KMS-11 (cell line): ENCODE data around the gene KCP.

Experiments used
- H2AFZ ChIP-seq: fragments of 200-600 bp; sonication (generic); 2 replicates; pipeline ENCODE4 v1.6.1; 2016; ENCODE audit warnings: antibody characterized with exemption, mixed run types, low read depth
- H3K27ac ChIP-seq: fragments of 200-600 bp; sonication (generic); 2 replicates; pipeline ENCODE4 v1.6.1; 2016; ENCODE audit warnings: mild to moderate bottlenecking, mixed run types
- H3K27me3 ChIP-seq: fragments of 200-600 bp; sonication (generic); 2 replicates; pipeline ENCODE4 v1.6.1; 2017; ENCODE audit warnings: mild to moderate bottlenecking, low read depth, mixed run types, moderate library complexity; ENCODE audit not compliant: insufficient read depth
- H3K36me3 ChIP-seq: fragments of 200-600 bp; sonication (generic); 2 replicates; pipeline ENCODE4 v1.6.1; 2017; ENCODE audit warnings: mild to moderate bottlenecking, mixed run types; ENCODE audit not compliant: insufficient read depth
- H3K4me1 ChIP-seq: fragments of 200-600 bp; sonication (generic); 2 replicates; pipeline ENCODE4 v1.6.1; 2016; ENCODE audit warnings: mild to moderate bottlenecking, low read depth, mixed run types; ENCODE audit not compliant: poor library complexity, severe bottlenecking
- H3K4me2 ChIP-seq: fragments of 200-600 bp; sonication (generic); 2 replicates; pipeline ENCODE4 v1.7.0; 2016; ENCODE audit warnings: mild to moderate bottlenecking, mixed run types
- H3K4me3 ChIP-seq: fragments of 200-600 bp; sonication (generic); IDR thresholded peaks from 2 replicates; pipeline ENCODE4 v1.6.1; 2017; ENCODE audit warnings: low read depth, low read length, mixed read lengths; ENCODE audit not compliant: insufficient read depth
- H3K79me2 ChIP-seq: fragments of 200-600 bp; sonication (generic); 2 replicates; pipeline ENCODE4 v1.6.1; 2016; ENCODE audit warnings: low read depth, mixed run types; ENCODE audit not compliant: insufficient read depth
- H3K9ac ChIP-seq: fragments of 200-600 bp; sonication (generic); 2 replicates; pipeline ENCODE4 v1.6.1; 2016; ENCODE audit warnings: mild to moderate bottlenecking, mixed run types
- H4K20me1 ChIP-seq: fragments of 200-600 bp; sonication (generic); 2 replicates; pipeline ENCODE4 v1.6.1; 2016; ENCODE audit warnings: mild to moderate bottlenecking, mixed run types; ENCODE audit not compliant: insufficient read depth
- TF ChIP-seq, protein P1 (sequence below): fragments of 200-600 bp; sonication (generic); conservative IDR thresholded peaks from 2 replicates; pipeline ENCODE4 v1.6.1; 2017; ENCODE audit warnings: low read depth, mild to moderate bottlenecking, antibody characterized with exemption, low read length, moderate library complexity, mixed read lengths

The KCP gene

DNA sequence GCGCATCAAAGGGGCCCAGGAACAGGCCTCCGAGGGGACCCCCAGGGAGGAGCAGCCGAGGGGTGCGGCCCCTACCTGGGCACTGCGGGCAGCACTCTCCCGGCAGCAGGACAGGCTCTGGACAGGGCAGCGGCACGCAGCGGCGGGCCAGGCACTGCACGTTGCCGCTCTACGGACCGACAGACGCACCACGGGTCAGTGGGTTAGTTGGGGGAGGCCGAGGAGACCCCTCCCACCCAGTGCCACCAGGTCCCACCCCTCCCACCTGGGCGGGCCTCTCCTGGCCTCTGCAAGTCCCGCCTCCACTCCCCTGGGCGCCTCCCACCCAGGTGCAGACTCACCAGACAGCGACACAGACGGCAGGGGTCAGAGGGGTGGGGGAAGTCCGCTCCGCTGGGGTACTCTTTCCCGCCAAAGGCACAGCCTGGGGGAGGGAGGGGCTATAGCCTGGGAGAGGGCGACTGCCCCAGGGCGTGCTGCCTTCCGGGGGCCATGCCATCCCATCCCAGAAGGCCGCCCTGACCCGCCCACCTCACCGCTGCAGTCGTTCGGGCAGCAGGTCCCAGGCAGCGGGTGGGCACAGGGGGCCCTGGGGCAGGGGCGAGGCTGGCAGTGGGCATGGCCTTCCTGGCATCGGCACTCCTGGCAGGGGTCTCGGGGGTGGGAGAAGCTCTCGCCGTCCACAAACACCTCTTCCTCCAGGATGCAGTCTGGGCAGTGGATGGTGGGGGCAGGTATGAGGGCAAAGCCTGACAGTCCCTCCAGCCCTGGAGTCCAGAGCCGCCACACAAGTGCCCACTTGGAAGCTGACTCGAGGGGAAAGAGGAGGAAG lies 19.2 kb downstream of the KCP start:
- no peaks in the 10 kb centered on the region for H3K79me2 ChIP-seq
- H3K27me3 ChIP-seq = peaks cover 19% of the 10 kb centered on the region; the same call in 1 of the 2 replicates
- H4K20me1 ChIP-seq = no peaks in the 10 kb centered on the region
- no peak overlapping the region for H3K27ac ChIP-seq
- H3K4me3 ChIP-seq = no peak overlapping the region
- no peak overlapping the region for H3K9ac ChIP-seq
- H3K4me2 ChIP-seq = no peak overlapping the region
- H3K36me3 ChIP-seq = no peaks in the 10 kb centered on the region
- H2AFZ ChIP-seq = no peak overlapping the region
- H3K4me1 ChIP-seq = no peaks in the 10 kb centered on the region
- TF ChIP-seq, protein P1, sequence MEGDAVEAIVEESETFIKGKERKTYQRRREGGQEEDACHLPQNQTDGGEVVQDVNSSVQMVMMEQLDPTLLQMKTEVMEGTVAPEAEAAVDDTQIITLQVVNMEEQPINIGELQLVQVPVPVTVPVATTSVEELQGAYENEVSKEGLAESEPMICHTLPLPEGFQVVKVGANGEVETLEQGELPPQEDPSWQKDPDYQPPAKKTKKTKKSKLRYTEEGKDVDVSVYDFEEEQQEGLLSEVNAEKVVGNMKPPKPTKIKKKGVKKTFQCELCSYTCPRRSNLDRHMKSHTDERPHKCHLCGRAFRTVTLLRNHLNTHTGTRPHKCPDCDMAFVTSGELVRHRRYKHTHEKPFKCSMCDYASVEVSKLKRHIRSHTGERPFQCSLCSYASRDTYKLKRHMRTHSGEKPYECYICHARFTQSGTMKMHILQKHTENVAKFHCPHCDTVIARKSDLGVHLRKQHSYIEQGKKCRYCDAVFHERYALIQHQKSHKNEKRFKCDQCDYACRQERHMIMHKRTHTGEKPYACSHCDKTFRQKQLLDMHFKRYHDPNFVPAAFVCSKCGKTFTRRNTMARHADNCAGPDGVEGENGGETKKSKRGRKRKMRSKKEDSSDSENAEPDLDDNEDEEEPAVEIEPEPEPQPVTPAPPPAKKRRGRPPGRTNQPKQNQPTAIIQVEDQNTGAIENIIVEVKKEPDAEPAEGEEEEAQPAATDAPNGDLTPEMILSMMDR = no peak

- H3K36me3 ChIP-seq = no peaks in the 10 kb centered on the region
- H4K20me1 ChIP-seq = no peaks in the 10 kb centered on the region
- H3K27ac ChIP-seq = no peak overlapping the region
- TF ChIP-seq, protein P1 = no peak
- no peak overlapping the region for H3K4me2 ChIP-seq
- H3K9ac ChIP-seq = no peak overlapping the region
- no peaks in the 10 kb centered on the region for H3K4me1 ChIP-seq
- peaks cover 19% of the 10 kb centered on the region; the same call in 1 of the 2 replicates for H3K27me3 ChIP-seq
- no peak overlapping the region for H3K4me3 ChIP-seq
- no peaks in the 10 kb centered on the region for H3K79me2 ChIP-seq
- H2AFZ ChIP-seq = no peak overlapping the region
These were observed 20.0 kb downstream of the KCP start for GRCh38 chr7:128890306-128891109.

DNA sequence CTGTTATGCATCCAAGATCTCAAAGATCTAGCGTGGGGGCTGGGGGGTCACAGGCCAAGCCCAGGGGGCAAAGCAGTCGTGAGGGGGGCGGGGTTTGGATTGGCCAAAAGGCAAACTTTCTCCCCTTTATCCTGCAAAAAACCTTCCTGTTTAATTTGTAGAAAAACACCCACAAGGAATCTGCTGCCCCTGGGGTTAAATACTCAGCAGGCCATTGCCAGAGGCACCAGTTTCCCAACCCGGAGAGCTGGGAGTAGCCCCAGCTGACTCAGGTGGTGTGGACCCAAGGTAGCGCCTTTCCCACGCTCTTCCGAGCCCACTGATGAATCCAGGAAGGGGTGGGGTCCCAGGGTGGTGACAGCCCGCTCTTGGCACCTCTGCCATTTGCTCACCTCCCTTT lies 21.4 kb downstream of the KCP start:
- no peaks in the 10 kb centered on the region for H3K36me3 ChIP-seq
- H2AFZ ChIP-seq = no peak overlapping the region
- H3K4me1 ChIP-seq = no peaks in the 10 kb centered on the region
- H3K79me2 ChIP-seq = no peaks in the 10 kb centered on the region
- no peak overlapping the region for H3K4me3 ChIP-seq
- no peak overlapping the region for H3K4me2 ChIP-seq
- no peaks in the 10 kb centered on the region for H4K20me1 ChIP-seq
- peaks cover 19% of the 10 kb centered on the region; the same call in 1 of the 2 replicates for H3K27me3 ChIP-seq
- no peak overlapping the region for H3K27ac ChIP-seq
- TF ChIP-seq, protein P1 = no peak
- H3K9ac ChIP-seq = no peak overlapping the region

- Histone ChIP-seq H3K36me3 (no peaks in the 10 kb centered on the region), H3K9ac (no peak overlapping the region), H3K27ac (no peak overlapping the region), H3K27me3 (peaks cover 19% of the 10 kb centered on the region; the same call in 1 of the 2 replicates), H2AFZ (no peak overlapping the region), H3K4me3 (no peak overlapping the region), H3K79me2 (no peaks in the 10 kb centered on the region), H3K4me2 (no peak overlapping the region), H4K20me1 (no peaks in the 10 kb centered on the region), H3K4me1 (peaks cover 2% of the 10 kb centered on the region)
- TF ChIP-seq, protein P1 = no peak
These were observed 21.8 kb downstream of the KCP start for GRCh38 chr7:128888756-128889095.
